ENCODE measurements around the gene TLX1.

The TLX1 gene

DNA sequence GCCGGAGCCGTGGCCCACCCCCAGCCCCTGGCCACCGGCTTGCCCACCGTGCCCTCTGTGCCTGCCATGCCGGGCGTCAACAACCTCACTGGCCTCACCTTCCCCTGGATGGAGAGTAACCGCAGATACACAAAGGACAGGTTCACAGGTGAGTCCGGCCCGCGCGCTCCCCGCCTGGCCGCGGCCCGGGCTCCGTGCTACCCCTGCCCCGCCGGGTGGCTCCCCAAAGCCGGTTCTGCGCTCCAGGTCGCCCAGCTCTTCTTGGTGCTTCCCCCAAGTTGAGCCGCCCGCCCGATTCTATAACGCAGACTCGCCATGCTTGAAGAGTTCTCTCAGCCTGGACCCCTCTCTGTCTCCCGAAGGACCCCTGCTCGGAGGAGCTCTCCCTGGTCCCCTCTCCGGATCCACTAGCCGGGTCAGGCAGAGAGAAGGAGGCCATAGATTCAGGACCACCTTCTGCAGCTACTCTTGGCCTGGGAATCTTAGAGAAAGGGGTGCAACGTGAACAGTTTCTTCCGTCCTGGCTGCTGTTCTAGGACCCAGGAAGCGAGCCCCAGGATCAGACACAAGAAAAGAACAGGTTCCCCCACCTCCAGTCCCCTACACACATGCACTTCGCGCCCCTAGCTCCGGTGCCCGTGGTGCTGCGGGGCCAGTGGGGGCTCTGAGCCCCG is 999 bp downstream of the TLX1 start:
- H3K4me3 ChIP-seq (ENCODE audit: low read depth, low read length), result no peak overlapping the region
- H3K36me3 ChIP-seq (ENCODE audit: control insufficient read depth, insufficient read depth, low read length), result no peaks in the 10 kb centered on the region
- H3K27ac ChIP-seq, result no peak overlapping the region
- no peaks in the 10 kb centered on the region for H3K9me3 ChIP-seq (ENCODE audit: control insufficient read depth, low read length)
- peaks cover 34% of the 10 kb centered on the region for H3K27me3 ChIP-seq (ENCODE audit: control insufficient read depth, insufficient read depth, low read length)
- peaks cover 3% of the 10 kb centered on the region for H3K4me1 ChIP-seq
- peak overlapping the region; percentile 50 for H2AFZ ChIP-seq
- TF ChIP-seq, protein P1, sequence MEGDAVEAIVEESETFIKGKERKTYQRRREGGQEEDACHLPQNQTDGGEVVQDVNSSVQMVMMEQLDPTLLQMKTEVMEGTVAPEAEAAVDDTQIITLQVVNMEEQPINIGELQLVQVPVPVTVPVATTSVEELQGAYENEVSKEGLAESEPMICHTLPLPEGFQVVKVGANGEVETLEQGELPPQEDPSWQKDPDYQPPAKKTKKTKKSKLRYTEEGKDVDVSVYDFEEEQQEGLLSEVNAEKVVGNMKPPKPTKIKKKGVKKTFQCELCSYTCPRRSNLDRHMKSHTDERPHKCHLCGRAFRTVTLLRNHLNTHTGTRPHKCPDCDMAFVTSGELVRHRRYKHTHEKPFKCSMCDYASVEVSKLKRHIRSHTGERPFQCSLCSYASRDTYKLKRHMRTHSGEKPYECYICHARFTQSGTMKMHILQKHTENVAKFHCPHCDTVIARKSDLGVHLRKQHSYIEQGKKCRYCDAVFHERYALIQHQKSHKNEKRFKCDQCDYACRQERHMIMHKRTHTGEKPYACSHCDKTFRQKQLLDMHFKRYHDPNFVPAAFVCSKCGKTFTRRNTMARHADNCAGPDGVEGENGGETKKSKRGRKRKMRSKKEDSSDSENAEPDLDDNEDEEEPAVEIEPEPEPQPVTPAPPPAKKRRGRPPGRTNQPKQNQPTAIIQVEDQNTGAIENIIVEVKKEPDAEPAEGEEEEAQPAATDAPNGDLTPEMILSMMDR (IDR thresholded peaks at IDR 0.05), result no peak
- H3K9ac ChIP-seq, result no peak overlapping the region
- peak overlapping the region; percentile 59 for H3K4me2 ChIP-seq (ENCODE audit: low read length)
- no peaks in the 10 kb centered on the region for H3K79me2 ChIP-seq

DNA sequence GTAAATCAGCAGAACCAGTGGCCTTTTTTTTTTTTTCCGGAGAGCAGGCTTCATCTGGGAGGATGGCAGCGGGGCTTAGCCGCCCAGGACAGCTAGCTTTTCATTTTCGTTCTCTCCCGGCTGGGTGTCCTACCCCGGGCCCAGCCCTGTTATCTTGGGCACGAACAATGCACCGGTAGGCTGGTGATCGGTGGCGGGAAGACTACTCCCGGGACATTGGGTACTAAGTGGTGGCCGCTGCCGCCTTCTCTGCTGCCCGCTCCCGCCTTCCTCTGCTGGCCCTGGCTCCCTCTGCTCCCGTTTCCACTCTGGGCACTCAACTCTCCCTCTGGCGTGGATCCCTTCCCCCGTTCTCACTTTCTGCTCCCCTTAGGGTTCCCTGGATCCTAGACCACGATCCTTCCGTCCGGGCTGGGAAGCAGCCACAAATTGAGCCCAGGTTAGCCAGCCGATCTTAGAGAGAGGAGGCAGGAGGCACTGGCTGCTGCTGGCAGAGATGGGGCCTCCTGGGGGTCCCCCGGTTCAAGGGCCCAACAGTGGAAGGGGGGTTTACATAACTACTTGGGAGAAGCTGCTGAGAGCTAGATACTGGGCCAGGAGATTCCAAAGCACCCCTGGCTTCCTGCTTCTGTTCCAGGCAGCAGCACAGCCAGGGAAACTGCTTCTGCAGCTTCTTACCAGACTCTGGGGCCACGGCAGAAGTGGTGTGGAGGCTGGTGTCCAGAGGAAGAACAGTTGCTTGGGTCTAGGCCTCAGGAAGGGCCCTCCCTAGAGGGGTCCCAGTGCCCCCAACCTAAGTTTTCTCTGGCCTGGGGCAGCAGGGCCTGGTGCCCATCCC is 1.8 kb downstream of the TLX1 start:
- peaks cover 3% of the 10 kb centered on the region for H3K4me1 ChIP-seq
- no peaks in the 10 kb centered on the region for H3K36me3 ChIP-seq (ENCODE audit: control insufficient read depth, insufficient read depth, low read length)
- no peaks in the 10 kb centered on the region for H3K9me3 ChIP-seq (ENCODE audit: control insufficient read depth, low read length)
- no peak overlapping the region for H3K9ac ChIP-seq
- no peak overlapping the region for H2AFZ ChIP-seq
- no peak overlapping the region for H3K4me3 ChIP-seq (ENCODE audit: low read depth, low read length)
- no peak overlapping the region for H3K4me2 ChIP-seq (ENCODE audit: low read length)
- H3K27me3 ChIP-seq (ENCODE audit: control insufficient read depth, insufficient read depth, low read length), result peaks cover 34% of the 10 kb centered on the region
- no peak overlapping the region for H3K27ac ChIP-seq
- TF ChIP-seq, protein P1 (IDR thresholded peaks at IDR 0.05), result no peak
- H3K79me2 ChIP-seq, result no peaks in the 10 kb centered on the region

DNA sequence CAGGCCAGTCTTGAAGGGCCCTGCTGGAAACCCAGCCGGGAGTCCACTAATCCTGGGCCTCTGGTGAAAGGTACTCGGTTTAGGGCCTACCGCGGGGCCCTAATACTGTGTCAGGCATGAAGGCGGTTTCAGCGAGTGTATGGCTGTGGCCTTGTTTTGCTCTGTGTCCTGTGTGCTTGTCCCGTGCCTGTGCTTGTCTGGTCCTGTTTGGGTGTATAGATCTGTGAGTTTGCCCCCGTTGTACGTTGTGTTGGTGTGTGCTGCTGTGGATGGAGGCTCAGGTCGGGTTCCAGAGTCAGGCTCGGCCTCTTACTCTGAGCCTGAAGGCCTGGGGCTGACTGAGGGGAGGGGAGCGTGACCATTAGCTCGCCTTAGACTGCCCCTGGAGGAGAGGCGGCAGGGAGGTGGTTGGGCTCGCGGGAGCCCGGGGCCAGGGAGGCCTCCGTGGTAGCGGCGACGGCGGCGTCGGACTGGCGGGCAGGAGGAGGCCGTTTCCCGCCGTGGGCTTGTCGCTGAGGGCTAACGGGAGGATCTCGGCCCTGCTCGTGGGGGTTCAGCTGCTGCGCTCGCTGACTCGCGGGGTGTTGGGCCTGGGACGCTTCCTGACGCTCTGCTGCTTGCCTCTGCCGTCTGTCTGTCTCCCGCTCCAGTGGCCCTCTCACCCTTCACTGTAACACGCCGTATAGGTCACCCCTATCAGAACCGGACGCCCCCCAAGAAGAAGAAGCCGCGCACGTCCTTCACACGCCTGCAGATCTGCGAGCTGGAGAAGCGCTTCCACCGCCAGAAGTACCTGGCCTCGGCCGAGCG is 2.6 kb downstream of the TLX1 start:
- H3K79me2 ChIP-seq, result no peaks in the 10 kb centered on the region
- H3K36me3 ChIP-seq (ENCODE audit: control insufficient read depth, insufficient read depth, low read length), result no peaks in the 10 kb centered on the region
- no peak overlapping the region for H3K27ac ChIP-seq
- H3K4me1 ChIP-seq, result peaks cover 3% of the 10 kb centered on the region
- no peak overlapping the region for H3K4me3 ChIP-seq (ENCODE audit: low read depth, low read length)
- no peak overlapping the region for H3K9ac ChIP-seq
- no peaks in the 10 kb centered on the region for H3K9me3 ChIP-seq (ENCODE audit: control insufficient read depth, low read length)
- H3K4me2 ChIP-seq (ENCODE audit: low read length), result peak overlapping the region; percentile 51
- no peak overlapping the region for H2AFZ ChIP-seq
- TF ChIP-seq, protein P1 (IDR thresholded peaks at IDR 0.05), result no peak
- peaks cover 34% of the 10 kb centered on the region for H3K27me3 ChIP-seq (ENCODE audit: control insufficient read depth, insufficient read depth, low read length)

DNA sequence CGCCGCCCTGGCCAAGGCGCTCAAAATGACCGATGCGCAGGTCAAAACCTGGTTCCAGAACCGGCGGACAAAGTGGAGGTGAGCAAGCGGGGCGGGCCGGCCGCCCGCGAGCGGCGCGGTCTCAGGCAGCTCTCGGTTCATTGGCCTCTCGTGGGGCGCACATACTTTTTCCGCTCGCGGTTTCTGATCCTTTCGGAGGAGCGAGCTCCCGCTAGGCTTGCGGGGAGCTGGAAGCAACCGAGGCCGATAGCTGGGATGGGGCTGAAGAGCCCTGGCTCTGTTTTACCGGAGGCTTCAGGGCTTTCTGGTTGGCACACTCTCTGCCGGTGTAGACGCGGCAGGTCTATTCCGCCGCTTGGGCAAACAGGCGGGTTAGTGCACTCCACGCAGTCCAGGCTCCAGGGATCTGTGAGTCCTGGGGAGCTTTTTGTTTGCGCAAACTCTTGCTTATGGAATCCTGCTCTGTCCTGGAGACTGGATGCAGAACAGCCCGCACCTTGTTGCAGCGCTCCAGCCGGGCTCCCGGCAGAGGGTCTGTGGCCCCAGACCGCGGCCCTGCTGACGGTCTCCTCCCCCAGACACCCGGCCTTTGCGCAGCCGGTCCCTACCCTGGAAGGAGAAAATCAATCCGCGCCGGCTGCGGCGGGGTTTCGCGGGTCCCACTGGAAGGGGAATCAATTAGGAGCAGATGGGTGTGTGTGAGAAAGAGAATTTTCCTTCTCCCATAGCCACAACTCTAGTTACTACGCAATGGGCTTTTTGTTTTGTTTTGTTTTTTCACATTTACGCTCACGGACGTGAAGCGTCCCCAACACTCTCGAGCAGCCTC is 3.4 kb downstream of the TLX1 start:
- Histone ChIP-seq H2AFZ (no peak overlapping the region), H3K4me1 (peaks cover 3% of the 10 kb centered on the region), H3K9ac (no peak overlapping the region), H3K27ac (no peak overlapping the region), H3K36me3 (ENCODE audit: control insufficient read depth, insufficient read depth, low read length) (no peaks in the 10 kb centered on the region), H3K4me2 (ENCODE audit: low read length) (peak overlapping the region; percentile 51), H3K27me3 (ENCODE audit: control insufficient read depth, insufficient read depth, low read length) (peaks cover 36% of the 10 kb centered on the region), H3K4me3 (ENCODE audit: low read depth, low read length) (no peak overlapping the region), H3K79me2 (no peaks in the 10 kb centered on the region), H3K9me3 (ENCODE audit: control insufficient read depth, low read length) (no peaks in the 10 kb centered on the region)
- TF ChIP-seq, protein P1 (IDR thresholded peaks at IDR 0.05), result no peak

All from parathyroid adenoma (tissue), 2 donors.